Stimulated activated CD8-positive, alpha-beta memory T cell treated with anti-CD3 and anti-CD28 coated beads, Interleukin-15, amount 100 ng/mL, for 4 hours (primary cell): ENCODE results near the gene ASRGL1.
"Not testable (repeated sequence)": the region's sequence is repeated elsewhere in the genome, so short reads cannot be mapped to it uniquely, and the experiment has no call there.

Source experiments
- DNase-seq, 2 donors: peaks; one replicate each; pipeline ENCODE4 v3.0.0-alpha.2; 2020; ENCODE audit warnings: low read depth in 2 of 2

ASRGL1 gene

DNA sequence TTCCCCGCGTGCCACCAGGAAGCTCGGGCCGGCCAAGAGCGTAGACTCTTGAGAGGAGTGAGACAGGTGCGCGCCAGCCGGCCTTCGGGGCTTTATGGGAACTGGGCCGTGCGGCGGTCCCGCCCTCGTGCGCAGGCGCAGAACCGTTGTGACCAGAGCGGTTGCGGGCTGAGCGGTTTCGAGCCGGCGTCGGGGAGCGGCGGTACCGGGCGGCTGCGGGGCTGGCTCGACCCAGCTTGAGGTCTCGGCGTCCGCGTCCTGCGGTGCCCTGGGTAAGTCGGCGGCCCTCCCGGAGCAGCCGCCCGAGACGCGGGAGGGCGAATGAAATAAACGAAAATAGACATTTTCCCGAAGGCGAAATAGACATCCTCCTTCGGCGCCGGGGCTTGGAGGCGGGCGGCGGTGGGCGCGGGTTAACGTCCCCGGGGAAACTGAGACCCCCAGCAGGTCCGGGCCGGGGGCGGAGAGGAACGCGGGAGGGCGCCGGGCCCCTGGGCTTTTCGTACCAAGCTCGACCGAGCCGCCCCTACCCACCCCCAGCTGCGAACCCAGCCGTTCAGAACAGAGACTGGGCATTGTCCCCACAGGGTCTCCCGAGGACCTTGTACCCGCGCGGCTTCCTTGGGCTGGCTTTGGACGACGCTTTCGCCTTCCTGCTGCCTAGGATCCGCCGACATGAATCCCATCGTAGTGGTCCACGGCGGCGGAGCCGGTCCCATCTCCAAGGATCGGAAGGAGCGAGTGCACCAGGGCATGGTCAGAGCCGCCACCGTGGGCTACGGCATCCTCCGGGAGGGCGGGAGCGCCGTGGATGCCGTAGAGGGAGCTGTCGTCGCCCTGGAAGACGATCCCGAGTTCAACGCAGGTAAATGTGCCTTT is at the start of gene ASRGL1:
Gene ASRGL1, plus strand, starts transcription at position 146 of the 879 bp plus-strand sequence. Its CDS starts 530 bp downstream, at position 676.
- DNase-seq = peak; percentile 46 to 54

DNA sequence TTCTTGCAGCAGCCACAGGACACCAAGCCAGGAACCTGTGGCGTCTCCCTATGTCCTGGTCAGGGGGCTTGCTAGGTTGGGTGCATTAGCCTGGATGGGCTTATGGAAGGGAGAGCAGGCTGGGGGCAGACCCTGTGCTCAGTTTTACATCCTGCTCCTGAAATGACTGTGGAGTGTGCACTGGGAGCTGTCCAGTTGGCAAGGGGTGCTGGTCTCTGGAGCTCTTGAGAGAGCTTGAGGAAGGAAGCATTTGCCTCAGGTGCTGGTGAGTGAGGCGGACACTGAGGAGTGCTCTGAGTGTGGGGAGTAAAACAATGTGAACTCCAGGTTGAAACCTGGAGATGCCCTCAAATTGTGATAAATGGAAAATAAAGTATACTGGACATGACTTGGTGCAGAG is 41.7 kb upstream of the ASRGL1 start:
- no peak for DNase-seq

- no peak for DNase-seq
Measured at GRCh38 chr11:62298975-62299374, 38.3 kb upstream of the ASRGL1 start, which contains the start of gene SCGB1D4. SCGB1D4 (minus strand) TSS chr11:62299075; CDS start chr11:62299010, 65 bp downstream.

DNA sequence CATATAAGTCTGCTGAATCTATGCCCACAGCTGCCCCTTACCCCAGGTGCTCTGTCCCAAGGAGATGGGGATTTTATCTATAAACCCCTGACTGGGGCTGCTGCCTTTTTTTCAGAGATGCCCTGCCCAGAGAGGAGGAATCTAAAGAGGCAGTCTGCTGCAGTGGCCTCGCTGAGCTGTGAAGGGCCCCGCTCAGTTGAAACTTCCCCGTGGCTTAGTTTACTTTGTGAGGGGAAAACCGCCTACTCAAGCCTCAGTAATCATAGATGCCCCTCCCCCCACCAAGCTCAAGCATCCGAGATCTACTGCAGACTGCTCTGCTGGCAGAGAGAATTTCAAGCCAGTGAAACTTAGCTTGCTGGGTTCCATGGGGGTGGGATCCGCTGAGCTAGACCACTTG is 31.0 kb upstream of the ASRGL1 start:
- DNase-seq = no peak

GRCh38 chr11:62307950-62308349 is 29.3 kb upstream of the ASRGL1 start:
- no peak for DNase-seq

- DNase-seq = no peak
Measured at GRCh38 chr11:62309991-62310390, 27.3 kb upstream of the ASRGL1 start.

DNA sequence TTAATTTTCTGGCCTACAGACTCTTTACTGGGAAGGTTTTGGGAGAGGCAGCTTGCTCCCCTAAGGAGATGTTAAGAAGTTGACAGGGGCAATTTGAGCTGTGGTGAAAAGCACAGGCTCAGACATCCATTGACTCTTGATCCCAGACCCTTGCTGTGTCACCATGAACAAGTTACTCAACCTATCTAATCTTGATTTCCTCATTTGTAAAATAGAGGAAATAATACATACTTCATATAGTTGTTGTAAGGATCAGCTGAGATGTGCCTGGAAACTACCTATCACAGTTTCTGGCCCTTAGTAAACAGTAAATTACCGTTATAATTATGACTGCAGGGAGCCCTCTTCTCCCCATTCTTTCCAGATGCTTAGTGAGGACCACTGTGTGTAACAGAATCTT is 21.8 kb upstream of the ASRGL1 start:
- DNase-seq = no peak

- DNase-seq = no peak
Measured at GRCh38 chr11:62322524-62322923, 14.7 kb upstream of the ASRGL1 start.

- no peak for DNase-seq
Measured at GRCh38 chr11:62324731-62325556, 12.3 kb upstream of the ASRGL1 start.

- not testable (repeated sequence) for DNase-seq
Measured at GRCh38 chr11:62325781-62326180, 11.5 kb upstream of the ASRGL1 start.

GRCh38 chr11:62326719-62327118 is 10.5 kb upstream of the ASRGL1 start:
- not testable (repeated sequence) for DNase-seq

DNA sequence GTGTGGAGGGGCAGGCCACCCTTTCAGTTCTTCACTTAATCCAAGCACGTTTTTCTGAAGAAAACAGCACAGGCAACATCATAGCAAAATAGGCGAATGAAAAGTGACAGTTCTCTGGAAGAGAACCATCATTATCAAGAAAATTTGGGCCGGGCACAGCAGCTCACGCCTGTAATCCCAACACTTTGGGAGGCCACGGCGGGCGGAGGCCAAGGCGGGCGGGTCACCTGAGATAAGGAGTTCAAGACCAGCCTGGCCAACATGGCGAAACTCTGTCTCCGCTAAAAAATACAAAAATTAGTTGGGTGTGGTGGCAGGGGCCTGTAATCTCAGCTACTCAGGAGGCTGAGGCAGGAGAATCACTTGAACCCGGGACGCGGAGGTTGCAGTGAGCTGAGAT is 9.7 kb upstream of the ASRGL1 start:
- not testable (repeated sequence) for DNase-seq

- DNase-seq = not testable (repeated sequence)
Measured at GRCh38 chr11:62331264-62331663, 6.0 kb upstream of the ASRGL1 start.

DNA sequence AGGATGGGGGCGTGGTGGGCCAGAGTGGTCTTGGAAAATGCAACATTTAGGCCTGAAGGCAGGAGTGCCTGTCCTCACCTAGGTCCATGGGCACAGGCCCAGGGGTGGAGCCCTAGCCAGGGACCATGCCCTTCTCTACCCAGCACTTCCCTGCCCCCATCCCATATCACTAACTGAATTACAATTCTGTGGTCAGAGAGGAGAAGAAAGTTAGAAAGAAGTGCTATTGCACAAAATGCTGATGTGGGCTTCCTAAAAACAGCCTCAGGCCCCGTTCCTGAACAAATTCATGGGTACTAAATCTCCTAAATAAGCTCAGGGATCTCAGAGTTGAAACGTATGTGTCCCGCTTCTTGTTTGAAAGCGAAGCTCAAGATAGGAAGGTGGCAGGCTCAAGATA is 3.5 kb upstream of the ASRGL1 start:
- DNase-seq = no peak

- DNase-seq = not testable (repeated sequence)
Measured at GRCh38 chr11:62336949-62337302, 322 bp upstream of the ASRGL1 start.

- DNase-seq = no peak
Measured at GRCh38 chr11:62338218-62338617, 970 bp downstream of the ASRGL1 start.

GRCh38 chr11:62340269-62340901 is 3.1 kb downstream of the ASRGL1 start:
- peak in 1 of 2 donors; percentile 38 for DNase-seq

DNA sequence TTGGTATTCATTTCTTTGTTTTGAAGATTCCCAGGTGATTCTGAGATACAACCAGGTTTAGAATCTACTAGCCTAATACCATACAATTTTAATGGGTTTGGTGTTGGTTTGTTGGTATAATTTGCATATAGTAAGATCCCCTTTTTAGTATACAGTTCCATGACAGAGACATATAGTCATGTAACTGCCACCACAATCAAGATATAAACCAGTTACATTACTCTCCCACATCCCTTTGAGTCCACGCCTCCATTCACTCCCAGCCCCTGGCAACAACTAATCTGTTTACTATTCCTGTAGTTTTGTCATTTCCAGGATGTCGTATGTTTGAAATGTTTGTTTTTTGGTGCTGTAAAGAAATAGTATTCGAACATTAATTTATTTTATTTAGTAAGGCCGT is 4.3 kb downstream of the ASRGL1 start:
- no peak for DNase-seq

DNA sequence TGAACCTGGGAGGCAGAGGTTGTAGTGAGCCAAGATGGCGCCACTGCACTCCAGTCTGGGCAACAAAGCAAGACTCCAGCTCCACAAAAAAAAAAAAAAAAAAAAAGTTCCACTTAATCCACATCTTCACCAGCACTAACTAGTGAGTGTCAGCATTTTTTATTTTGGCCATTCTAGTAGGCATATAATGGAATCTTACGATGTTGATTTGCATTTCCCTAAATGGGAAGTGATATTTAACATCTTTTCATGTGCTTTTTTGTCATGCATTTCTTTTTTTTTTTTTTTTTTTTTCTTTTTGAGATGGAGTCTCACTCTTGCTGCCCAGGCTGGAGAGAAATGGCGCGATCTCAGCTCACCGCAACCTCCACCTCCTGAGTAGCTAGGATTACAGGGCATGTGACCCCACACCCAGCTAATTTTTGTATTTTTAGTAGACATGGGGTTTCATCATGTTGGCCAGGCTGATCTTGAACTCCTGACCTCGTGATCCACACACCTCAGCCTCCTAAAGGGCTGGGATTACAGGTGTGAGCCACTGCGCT is 6.5 kb downstream of the ASRGL1 start:
- not testable (repeated sequence) for DNase-seq

GRCh38 chr11:62344210-62344609 is 7.0 kb downstream of the ASRGL1 start:
- no peak for DNase-seq

GRCh38 chr11:62345861-62346260 is 8.6 kb downstream of the ASRGL1 start:
- no peak for DNase-seq
